Dermis lymphatic vessel endothelial cell (primary cell): ENCODE results near the gene PELO. TPM values are rescaled to one million over a fixed set of nuclear protein-coding genes. Genes with fewer than 3 reads are reported as not detected.

Source experiments
- total RNA-seq: library from RNA; depleted of rRNA; stranded (reverse); fragments of >200 nt; gene quantifications from 2 replicates; pipeline ENCODE4 v1.2.1, GENCODE V29; 2014

The PELO gene, protein sequence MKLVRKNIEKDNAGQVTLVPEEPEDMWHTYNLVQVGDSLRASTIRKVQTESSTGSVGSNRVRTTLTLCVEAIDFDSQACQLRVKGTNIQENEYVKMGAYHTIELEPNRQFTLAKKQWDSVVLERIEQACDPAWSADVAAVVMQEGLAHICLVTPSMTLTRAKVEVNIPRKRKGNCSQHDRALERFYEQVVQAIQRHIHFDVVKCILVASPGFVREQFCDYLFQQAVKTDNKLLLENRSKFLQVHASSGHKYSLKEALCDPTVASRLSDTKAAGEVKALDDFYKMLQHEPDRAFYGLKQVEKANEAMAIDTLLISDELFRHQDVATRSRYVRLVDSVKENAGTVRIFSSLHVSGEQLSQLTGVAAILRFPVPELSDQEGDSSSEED
- total RNA-seq, result 15.8 and 23.0 TPM in 2 replicates

DNA sequence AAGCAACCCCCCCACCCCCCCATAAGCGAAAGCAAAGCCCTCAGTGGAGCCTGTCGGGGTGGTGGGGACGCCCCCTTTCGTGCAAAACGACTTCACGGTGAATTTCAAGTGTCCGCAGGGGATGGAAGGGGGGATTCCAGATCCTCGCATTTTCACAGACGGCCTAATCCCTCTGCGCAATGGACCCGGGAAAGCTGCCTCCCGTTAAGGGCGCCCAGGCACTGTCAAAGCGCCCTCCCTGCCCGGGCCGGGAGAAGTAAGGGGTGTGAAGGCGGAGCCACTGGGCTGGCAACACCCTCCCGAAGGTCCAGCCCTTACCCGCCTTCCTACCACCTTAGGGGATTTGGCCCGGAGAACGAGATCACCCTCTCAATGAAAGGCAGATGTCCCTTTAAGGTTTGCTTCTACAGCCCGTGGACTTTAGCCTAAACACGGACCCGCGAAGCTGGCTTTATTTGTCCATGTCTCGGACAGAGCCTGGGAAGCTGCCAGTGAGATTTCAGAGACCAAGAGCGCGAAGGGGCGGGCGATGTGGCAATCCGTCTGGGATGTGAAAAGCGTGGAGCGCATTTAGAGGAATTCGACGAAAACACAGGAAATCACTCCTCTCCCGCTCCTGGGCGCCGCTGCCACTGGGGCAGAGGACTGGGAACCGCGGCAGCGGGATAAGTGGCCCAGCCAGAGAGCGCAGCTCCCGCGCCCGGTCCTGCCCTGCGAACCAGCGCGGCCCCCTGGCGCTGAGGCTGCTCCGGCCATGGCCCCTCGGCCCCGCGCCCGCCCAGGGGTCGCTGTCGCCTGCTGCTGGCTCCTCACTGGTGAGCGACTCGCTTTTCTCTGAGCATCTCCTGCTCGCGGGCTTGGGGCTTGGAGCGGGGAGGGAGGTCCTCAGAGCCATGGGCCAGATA is at the start of gene PELO, which contains the start of gene ITGA1:
TSS of gene PELO (plus strand) at position 317 of the 905 bp plus-strand sequence. CDS start 12,479 bp downstream, outside the sequence.
TSS of gene ITGA1 (plus strand) at position 317 of the 905 bp plus-strand sequence. CDS start at position 755, 438 bp downstream.

Other genes with a start within 250 kb of the PELO start
- gene ITGA1, start within 50 bp of the PELO start, total RNA-seq, result 82.9 and 176 TPM in 2 replicates
- gene ITGA2, start 201.4 kb downstream of the PELO start, total RNA-seq, result 26.0 and 73.1 TPM in 2 replicates